Transverse colon (tissue), 3 donors: ENCODE results near the gene CD79B.

Experiments used
- EP300 ChIP-seq: sonication (generic); formaldehyde crosslinking; IDR thresholded peaks from one replicate; pipeline ENCODE4 v1.6.1; 2017; ENCODE audit warnings: antibody characterized with exemption, low read depth
- POLR2A ChIP-seq: fragments of 450-650 bp; IDR thresholded peaks from one replicate; pipeline ENCODE4 v1.6.1; 2016; ENCODE audit warnings: antibody characterized with exemption, mild to moderate bottlenecking, moderate library complexity
- TF ChIP-seq, protein P1 (sequence below), 5 experiments: fragments of 200-600 bp in 3 of 5; fragments of 450-650 bp in 2 of 5; sonication (generic) in 3 of 5; IDR thresholded peaks; 1 replicate in 2 of 5; 2 replicates in 3 of 5; pipeline ENCODE4 v1.5.1; 2016 to 2017; ENCODE audit warnings: antibody characterized with exemption in 5 of 5, inconsistent platforms in 3 of 5, mild to moderate bottlenecking in 2 of 5, moderate library complexity in 1 of 5

DNA sequence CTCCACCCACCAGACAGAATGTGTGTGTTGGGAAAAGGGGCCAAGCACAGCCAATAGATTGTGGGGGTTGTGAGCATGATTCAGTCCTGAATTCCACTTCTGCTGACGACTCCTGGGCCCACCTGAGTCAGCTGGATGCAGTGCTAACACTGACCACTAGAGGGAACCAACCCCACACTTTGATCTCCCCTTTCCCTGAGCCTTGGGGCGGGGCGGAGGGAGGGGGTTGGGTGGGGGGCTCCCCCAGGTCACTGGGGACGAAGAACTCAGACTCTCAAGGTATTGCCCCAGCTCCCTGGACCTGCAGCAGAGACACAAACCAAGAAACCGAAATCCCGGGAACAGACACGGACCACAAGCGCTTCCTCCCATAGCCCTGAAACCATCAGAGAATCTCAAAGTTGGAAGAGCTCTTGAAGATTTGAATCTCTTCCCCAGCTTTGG lies 20.5 kb downstream of the CD79B start:
- TF ChIP-seq EP300 (no peak), POLR2A (no peak)
- TF ChIP-seq, protein P1, sequence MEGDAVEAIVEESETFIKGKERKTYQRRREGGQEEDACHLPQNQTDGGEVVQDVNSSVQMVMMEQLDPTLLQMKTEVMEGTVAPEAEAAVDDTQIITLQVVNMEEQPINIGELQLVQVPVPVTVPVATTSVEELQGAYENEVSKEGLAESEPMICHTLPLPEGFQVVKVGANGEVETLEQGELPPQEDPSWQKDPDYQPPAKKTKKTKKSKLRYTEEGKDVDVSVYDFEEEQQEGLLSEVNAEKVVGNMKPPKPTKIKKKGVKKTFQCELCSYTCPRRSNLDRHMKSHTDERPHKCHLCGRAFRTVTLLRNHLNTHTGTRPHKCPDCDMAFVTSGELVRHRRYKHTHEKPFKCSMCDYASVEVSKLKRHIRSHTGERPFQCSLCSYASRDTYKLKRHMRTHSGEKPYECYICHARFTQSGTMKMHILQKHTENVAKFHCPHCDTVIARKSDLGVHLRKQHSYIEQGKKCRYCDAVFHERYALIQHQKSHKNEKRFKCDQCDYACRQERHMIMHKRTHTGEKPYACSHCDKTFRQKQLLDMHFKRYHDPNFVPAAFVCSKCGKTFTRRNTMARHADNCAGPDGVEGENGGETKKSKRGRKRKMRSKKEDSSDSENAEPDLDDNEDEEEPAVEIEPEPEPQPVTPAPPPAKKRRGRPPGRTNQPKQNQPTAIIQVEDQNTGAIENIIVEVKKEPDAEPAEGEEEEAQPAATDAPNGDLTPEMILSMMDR (IDR thresholded peaks at IDR 0.05): peak; percentile 43 to 92 (median 88)
